ENCODE measurements around the gene NDUFB6.

GRCh38 chr9:32551276-32552051, 21.5 kb downstream of the NDUFB6 start:
- no peak for TF ChIP-seq CTCF (IDR thresholded peaks at IDR 0.05; ENCODE audit: poor library complexity, severe bottlenecking)
- TF ChIP-seq EP300 (conservative IDR thresholded peaks at IDR 0.05; ENCODE audit: poor library complexity, severe bottlenecking) = no peak
- no peak for TF ChIP-seq POLR2AphosphoS5 (IDR thresholded peaks at IDR 0.05)
